Mammary microvascular endothelial cell (primary cell): Measurements from ENCODE around the gene RHBDL2. TPM values are rescaled to one million over a fixed set of nuclear protein-coding genes. Genes with fewer than 3 reads are reported as not detected.

Experiments used
- total RNA-seq: library from RNA; depleted of rRNA; stranded (reverse); fragments of >200 nt; gene quantifications from 2 replicates; pipeline ENCODE4 v1.2.3, GENCODE V29; 2015

The RHBDL2 gene
- 0.59 and 0.87 TPM in 2 replicates for total RNA-seq

GRCh38 chr1:38941527-38942019, at the start of gene RHBDL2:
Gene RHBDL2, minus strand, starts transcription at chr1:38941830. Its CDS starts 22,618 bp downstream, at chr1:38919212.

GRCh38 chr1:38990738-38991637, 49.4 kb upstream of the RHBDL2 start, which contains the start of gene AKIRIN1:
Gene AKIRIN1, plus strand, starts transcription at chr1:38991276. Its CDS starts 105 bp downstream, at chr1:38991381.

GRCh38 chr1:38881487-38881886, 60.1 kb downstream of the RHBDL2 start, which contains the start of gene GJA9:
Gene GJA9, minus strand, starts transcription at chr1:38881587. Its CDS starts 5,489 bp downstream, at chr1:38876098.

GRCh38 chr1:38873027-38873969, 68.3 kb downstream of the RHBDL2 start, which contains the start of gene MYCBP:
Gene MYCBP, minus strand, starts transcription at chr1:38873348. Its CDS starts 43 bp downstream, at chr1:38873305.

GRCh38 chr1:38859561-38860453, 81.8 kb downstream of the RHBDL2 start, which contains the start of gene RRAGC:
Gene RRAGC, minus strand, starts transcription at chr1:38859772. Its CDS starts 126 bp downstream, at chr1:38859646.

Other genes starting within 250 kb of the RHBDL2 start
- 20.0 and 20.8 TPM in 2 replicates for gene RRAGC, start 82.1 kb downstream of the RHBDL2 start, total RNA-seq
- gene MYCBP, start 68.5 kb downstream of the RHBDL2 start, total RNA-seq: 22.0 and 27.0 TPM in 2 replicates
- not detected in 2 replicates for gene GJA9, start 60.2 kb downstream of the RHBDL2 start, total RNA-seq
- 31.0 and 31.4 TPM in 2 replicates for gene AKIRIN1, start 49.4 kb upstream of the RHBDL2 start, total RNA-seq
- gene NDUFS5, start 84.5 kb upstream of the RHBDL2 start, total RNA-seq: 603 and 667 TPM in 2 replicates